Spleen (tissue), 7 donors: ENCODE results near the gene ACSS3.

ENCODE experiments used
- CTCF ChIP-seq, 11 experiments: fragments of 200-600 bp in 7 of 11; fragments of 450-650 bp in 4 of 11; sonication (generic) in 4 of 11; IDR thresholded peaks in 8 of 11; conservative IDR thresholded peaks in 3 of 11; 1 replicate in 7 of 11; 2 replicates in 4 of 11; pipeline versions ENCODE4 v1.4.0 to v1.8.0; 2016 to 2021; ENCODE audit warnings: antibody characterized with exemption in 11 of 11, inconsistent platforms in 4 of 11, mild to moderate bottlenecking in 1 of 11
- POLR2A ChIP-seq, 3 donors: fragments of 450-650 bp; IDR thresholded peaks; one replicate each; pipeline ENCODE4 v1.5.1; 2017; ENCODE audit warnings: antibody characterized with exemption in 3 of 3, mild to moderate bottlenecking in 1 of 3
- POLR2AphosphoS5 ChIP-seq, 3 donors: sonication (generic); formaldehyde crosslinking; IDR thresholded peaks; one replicate each; pipeline ENCODE4 v1.5.1; 2017; ENCODE audit warnings: antibody characterized with exemption in 3 of 3
- donor health status: DM: no; HTN: no; CAD: no; lungs with moderate emphysema.
- donor health status: DM: no; HTN: no; CAD: no.
- donor health status: DM: no; HTN: no; CAD: no.

- TF ChIP-seq POLR2AphosphoS5 (IDR thresholded peaks at IDR 0.05) (no peak), CTCF (IDR thresholded peaks at IDR 0.05 in 8 of 11, conservative IDR thresholded peaks at IDR 0.05 in 3 of 11) (no peak), POLR2A (IDR thresholded peaks at IDR 0.05) (no peak)
These were observed 153.9 kb downstream of the ACSS3 start for GRCh38 chr12:81231574-81232368.
